ENCODE results near the gene MYOF.

- TF ChIP-seq EZH2phosphoT487 (IDR thresholded peaks at IDR 0.05; ENCODE audit: insufficient read depth, low read depth): no peak
- TF ChIP-seq EZH2 (IDR thresholded peaks at IDR 0.05; ENCODE audit: insufficient read depth, poor library complexity, severe bottlenecking): no peak
These were observed 3.6 kb upstream of the MYOF start for GRCh38 chr10:93485690-93486089.
